Kidney tubule cell (primary cell): ENCODE results near the gene MAPKAPK3.

Experiments
- DNase-seq: peaks from one replicate; pipeline ENCODE4 v3.0.0-alpha.2; 2018; ENCODE audit warnings: low spot score

The MAPKAPK3 gene

GRCh38 chr3:50609071-50609762 lies 7.7 kb upstream of the MAPKAPK3 start:
- DNase-seq: no peak

- no peak for DNase-seq
Measured at GRCh38 chr3:50609763-50610085, 7.2 kb upstream of the MAPKAPK3 start.

GRCh38 chr3:50610181-50610971 lies 6.6 kb upstream of the MAPKAPK3 start:
- DNase-seq: peak; percentile 35

DNA sequence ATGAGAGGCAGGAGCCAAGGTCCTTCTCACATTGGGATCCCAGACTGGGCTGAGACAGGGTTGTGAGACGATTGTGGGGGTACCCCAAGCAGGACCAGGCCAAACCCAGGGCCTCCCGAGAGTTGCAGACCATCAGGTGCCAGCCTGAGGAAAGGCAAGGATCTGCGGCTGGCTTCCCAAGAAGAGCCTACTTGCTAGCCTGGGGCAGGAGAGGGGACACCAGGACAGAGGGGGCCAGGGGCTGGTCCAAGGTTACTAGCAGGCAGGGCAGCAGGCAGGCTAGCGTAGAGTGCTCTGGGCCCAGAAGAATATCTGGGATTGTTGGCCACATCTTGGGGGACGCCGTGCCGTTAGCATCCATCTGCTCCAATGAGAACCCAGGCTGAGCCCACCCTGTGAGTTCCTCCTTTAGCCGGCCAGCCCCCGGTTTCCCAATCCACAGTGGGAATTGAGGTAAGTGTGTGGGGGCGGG lies 5.9 kb upstream of the MAPKAPK3 start:
- DNase-seq: no peak

- peak; percentile 95 for DNase-seq
Measured at GRCh38 chr3:50611464-50612233, 5.3 kb upstream of the MAPKAPK3 start, which contains the start of gene CISH. TSS of gene CISH (minus strand) at chr3:50611774. CDS start at chr3:50611650, 124 bp downstream.

- no peak for DNase-seq
Measured at GRCh38 chr3:50612234-50612882, 4.6 kb upstream of the MAPKAPK3 start.

GRCh38 chr3:50612970-50613846 lies 3.7 kb upstream of the MAPKAPK3 start:
- no peak for DNase-seq

- DNase-seq: no peak
Measured at GRCh38 chr3:50615190-50615589, 1.8 kb upstream of the MAPKAPK3 start.

DNA sequence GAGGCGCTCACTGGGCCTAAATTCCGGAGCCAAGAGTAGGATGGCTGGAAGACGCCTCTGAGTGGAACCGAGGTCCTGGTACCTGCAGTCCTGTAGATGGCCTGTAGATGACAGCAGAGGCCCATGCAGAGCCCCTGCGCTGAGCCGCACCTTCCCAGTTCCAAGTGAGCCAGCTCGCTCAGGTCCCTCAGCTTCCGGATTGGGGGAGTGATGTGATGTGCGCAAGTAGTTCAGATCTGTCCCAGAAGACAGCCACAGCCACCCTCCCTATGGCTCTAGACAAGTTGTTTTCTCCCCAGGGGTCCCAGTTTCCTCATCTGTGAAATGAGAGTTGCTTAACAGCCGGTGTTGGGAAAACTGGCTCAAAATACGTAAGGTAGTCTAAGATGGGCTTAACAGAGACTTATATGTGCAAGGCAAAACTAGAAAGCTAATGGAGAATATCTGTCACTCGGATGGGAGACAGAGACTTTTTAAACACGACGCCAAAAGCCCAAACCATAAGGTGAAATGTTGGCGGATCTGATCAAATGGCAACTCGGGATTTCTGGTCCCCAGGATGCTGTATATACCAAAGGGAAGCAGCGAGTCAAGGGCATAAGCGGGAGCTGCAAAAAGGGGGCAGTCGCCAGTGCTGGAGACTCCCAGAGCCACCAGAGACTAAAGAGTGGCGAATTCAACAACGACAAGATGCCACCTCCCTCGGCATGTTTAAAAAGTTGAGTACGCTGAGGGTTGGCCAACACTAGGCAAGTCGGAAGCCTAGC lies 765 bp upstream of the MAPKAPK3 start:
- DNase-seq: peak; percentile 89

DNA sequence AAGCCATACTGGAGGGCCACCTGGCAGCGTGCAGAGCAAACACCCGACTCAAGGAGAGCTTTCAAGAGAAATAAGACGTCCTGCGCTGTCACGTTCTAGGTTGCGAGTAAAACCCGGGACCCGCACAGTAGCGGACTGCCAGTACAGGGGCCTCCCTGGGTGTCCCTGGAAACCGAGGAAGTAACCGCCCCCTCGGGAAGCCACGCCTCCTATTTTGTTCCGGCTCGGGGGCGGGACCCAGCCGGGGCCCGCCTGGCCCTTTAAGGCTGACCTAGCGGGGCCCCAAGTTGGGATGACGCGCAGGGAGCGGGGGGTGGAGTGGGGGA lies 218 bp upstream of the MAPKAPK3 start:
- DNase-seq: peak; percentile 92

GRCh38 chr3:50617911-50618481 lies 1.0 kb downstream of the MAPKAPK3 start:
- DNase-seq: peak; percentile 31

GRCh38 chr3:50620420-50620819 lies 3.5 kb downstream of the MAPKAPK3 start:
- DNase-seq: no peak

DNA sequence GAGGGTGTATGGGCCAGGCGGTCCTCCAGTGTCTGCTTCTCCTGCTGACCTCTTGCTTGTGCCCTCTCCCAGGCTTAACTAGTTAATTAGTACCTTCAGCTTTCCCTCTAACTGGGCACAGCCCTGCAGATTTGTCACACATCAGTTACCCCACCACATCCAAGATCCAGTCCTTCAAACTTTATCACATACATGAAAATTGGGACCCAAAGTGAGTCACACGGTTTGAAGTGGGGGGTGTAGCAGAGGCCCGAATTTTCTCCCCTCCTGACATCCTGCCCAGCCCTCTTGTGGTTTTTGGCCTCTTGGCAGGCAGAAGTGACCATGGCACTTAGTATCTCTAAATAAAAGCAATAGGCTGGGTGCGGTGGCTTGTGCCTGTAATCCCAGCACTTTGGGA lies 3.9 kb downstream of the MAPKAPK3 start:
- peak; percentile 96 for DNase-seq

GRCh38 chr3:50622881-50623280 lies 5.9 kb downstream of the MAPKAPK3 start:
- no peak for DNase-seq

DNA sequence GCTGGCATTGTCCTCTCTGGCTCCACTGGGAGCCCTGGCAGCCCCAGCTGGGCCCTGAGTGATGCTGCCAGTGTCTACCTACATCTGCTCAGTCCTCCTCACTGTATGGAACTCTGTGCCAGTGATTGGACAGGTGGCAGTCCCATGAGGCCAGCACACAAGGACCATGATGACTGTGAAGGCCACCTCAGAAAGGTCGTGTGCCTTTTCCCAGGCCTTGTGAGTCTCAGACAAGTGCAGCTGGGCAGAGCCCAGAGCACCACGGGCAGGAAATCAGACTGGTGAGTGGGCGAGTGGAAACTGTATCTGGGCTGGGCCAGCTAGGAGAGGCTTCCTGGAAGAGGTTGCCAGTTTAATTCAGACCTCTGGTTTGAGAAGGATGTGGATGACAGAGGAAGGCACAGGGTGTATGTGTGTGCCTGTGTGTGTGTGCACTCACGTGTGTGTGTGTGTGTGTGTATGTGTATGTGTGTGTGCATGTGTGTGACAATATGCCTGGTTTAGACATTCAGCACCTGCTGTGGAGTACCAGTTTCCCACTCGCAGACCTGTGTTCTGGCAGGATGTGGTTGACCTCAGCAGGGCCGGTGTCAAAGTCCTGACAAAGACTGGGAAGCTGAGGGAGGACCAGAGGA lies 7.0 kb downstream of the MAPKAPK3 start:
- DNase-seq: peak; percentile 61

GRCh38 chr3:50624634-50625033 lies 7.7 kb downstream of the MAPKAPK3 start:
- peak; percentile 91 for DNase-seq

GRCh38 chr3:50625231-50626182 lies 8.6 kb downstream of the MAPKAPK3 start:
- DNase-seq: no peak

DNA sequence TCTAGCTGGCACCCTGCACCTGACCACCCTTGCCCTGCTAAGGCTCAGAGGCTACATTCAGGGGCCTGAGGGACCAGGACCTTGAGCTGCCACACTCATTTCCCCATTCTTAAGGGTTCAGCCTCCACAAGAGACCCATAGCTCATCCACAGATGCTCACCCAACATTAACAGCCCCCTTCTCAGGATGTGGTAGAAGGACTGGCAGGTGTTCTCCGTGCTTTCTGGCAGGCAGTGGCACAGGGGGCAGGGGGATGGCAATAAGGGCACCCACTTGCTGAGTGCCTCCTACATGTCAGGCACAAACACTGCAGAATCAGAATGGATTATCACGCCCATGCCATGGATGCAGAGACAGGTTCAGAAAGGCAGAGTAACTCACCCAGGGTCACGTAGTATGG lies 9.4 kb downstream of the MAPKAPK3 start:
- DNase-seq: no peak
